ENCODE data around the gene HES5. TPM values are rescaled to one million over a fixed set of nuclear protein-coding genes. Genes with fewer than 3 reads are reported as not detected.

The HES5 gene
- total and polyA plus RNA-seq, 2 of the 13 experiments (the other 11 are each of a cell fraction or from before 2014, with no cell fraction given): not detected

- TF ChIP-seq ZNF607 (CRISPR knock-in tag; IDR thresholded peaks at IDR 0.05; ENCODE audit: borderline replicate concordance) (peak; percentile 92), MTA1 (CRISPR knock-in tag; IDR thresholded peaks at IDR 0.05; ENCODE audit: borderline replicate concordance) (0 out of 2 replicates have a peak, but pooled peaks have one; percentile 18), HDAC1 (CRISPR knock-in tag; IDR thresholded peaks at IDR 0.05) (peak; percentile 45), ZNF430 (CRISPR knock-in tag; IDR thresholded peaks at IDR 0.05) (peak; percentile 47; the same call in 1 of the 2 replicates), FOSL1 (CRISPR knock-in tag; IDR thresholded peaks at IDR 0.05; ENCODE audit: borderline replicate concordance) (no peak), NFAT5 (CRISPR knock-in tag; IDR thresholded peaks at IDR 0.05) (0 out of 2 replicates have a peak, but pooled peaks have one; percentile 26), IRF9 (CRISPR knock-in tag; IDR thresholded peaks at IDR 0.05; ENCODE audit: borderline replicate concordance) (0 out of 2 replicates have a peak, but pooled peaks have one; percentile 65), ZNF720 (CRISPR knock-in tag; IDR thresholded peaks at IDR 0.05) (no peak), GABPA (IDR thresholded peaks at IDR 0.05; ENCODE audit: low read depth, low read length) (no peak), GABPA (CRISPR knock-in tag; IDR thresholded peaks at IDR 0.05; ENCODE audit: low read depth) (peak; percentile 68), ARID5B (CRISPR knock-in tag; IDR thresholded peaks at IDR 0.05) (peak; percentile 57), NONO (IDR thresholded peaks at IDR 0.05) (no peak), NONO (CRISPR knock-in tag; conservative IDR thresholded peaks at IDR 0.05) (0 out of 2 replicates have a peak, but pooled peaks have one; percentile 39), ZNF609 (CRISPR knock-in tag; IDR thresholded peaks at IDR 0.05; ENCODE audit: borderline replicate concordance) (no peak; the same call in 1 of the 2 replicates)
These were observed 25.7 kb upstream of the HES5 start (continued) for GRCh38 chr1:2555634-2556276.

Measured in HepG2 (cell line).